NCI-H460 (cell line): ENCODE results near the gene MOSPD2. TPM values are rescaled to one million over a fixed set of nuclear protein-coding genes. Genes with fewer than 3 reads are reported as not detected.
A peak's percentile ranks its signal among the peaks of the same experiment; 100 is the strongest.

Experiments
- DNase-seq: peaks from one replicate; pipeline ENCODE4 v3.0.0-alpha.2; 2016; ENCODE audit warnings: low read depth; ENCODE audit errors: extremely low read depth
- total RNA-seq: library from RNA; depleted of rRNA; stranded (reverse); fragments of >200 nt; shearing (Covaris generic); gene quantifications from 2 replicates; pipeline ENCODE4 v1.2.3, GENCODE V29; 2014

The MOSPD2 gene
- total RNA-seq, 1 experiment from 2014 or later, result 26.8 TPM

- no peak for DNase-seq
These were observed 40.0 kb downstream of the MOSPD2 start for GRCh38 chrX:14913241-14913640.

DNA sequence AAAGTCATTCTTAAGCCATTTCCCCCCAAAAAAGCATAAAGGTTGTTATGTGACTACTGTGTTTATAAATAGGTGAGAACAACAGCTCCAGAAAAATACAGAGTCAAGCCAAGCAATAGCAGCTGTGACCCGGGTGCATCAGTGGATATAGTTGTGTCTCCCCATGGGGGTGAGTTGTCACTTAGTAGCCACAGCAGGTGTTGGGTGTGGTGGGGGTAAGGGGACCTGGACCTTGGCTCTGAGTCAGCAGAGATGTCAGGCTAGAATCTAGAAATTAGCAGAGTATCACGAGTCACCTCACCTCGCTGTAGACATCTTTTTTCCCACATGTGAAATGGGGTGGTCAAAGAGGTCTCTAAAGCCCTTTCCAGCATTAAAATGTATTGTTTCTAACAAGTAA is 42.4 kb downstream of the MOSPD2 start:
- no peak for DNase-seq

DNA sequence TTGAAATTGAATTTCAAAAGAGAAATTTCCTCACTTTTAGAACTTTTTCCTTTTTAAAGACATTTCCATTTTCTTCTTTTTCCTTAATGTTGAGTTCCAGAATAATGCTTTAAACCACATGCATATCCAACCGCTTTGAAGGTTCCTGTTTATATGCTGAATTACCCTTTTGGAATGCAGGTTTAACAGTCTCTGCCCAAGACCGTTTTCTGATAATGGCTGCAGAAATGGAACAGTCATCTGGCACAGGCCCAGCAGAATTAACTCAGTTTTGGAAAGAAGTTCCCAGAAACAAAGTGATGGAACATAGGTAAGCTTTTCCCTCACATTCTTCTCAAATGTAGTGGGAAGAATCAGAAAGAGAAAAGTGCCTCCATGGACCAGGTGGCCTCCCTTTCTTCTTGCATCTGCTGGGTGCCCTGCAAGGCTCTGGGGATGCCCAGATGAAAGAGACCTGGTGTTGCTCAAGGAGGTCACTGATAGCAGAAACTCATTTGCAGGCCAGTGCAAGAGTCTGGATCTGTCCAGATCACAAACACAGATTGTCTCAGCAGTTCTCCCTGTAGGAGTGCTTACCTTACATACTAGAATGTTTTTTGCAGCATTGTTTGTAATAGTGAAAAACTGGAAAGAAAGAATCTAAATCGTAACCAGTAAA is 42.9 kb downstream of the MOSPD2 start:
- no peak for DNase-seq

DNA sequence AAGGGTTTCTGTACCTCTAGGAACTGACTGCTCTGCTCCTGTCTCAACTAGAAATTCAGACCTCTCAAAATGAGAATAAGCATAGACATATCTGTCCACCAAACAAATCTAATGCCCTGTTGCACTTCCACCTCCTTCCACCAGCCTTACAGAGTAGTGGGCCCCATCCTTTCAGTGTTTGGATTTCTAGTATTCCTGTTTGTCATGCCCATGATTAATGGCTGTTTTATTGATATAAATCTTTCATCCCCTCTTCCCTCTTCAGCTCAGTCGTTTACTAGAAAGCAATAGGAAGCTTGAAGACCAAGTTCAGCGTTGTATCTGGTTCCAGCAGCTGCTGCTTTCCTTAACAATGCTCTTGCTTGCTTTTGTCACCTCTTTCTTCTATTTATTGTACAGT is 46.2 kb downstream of the MOSPD2 start:
- DNase-seq, result no peak

GRCh38 chrX:14920196-14920595 is 47.0 kb downstream of the MOSPD2 start:
- DNase-seq, result no peak

DNA sequence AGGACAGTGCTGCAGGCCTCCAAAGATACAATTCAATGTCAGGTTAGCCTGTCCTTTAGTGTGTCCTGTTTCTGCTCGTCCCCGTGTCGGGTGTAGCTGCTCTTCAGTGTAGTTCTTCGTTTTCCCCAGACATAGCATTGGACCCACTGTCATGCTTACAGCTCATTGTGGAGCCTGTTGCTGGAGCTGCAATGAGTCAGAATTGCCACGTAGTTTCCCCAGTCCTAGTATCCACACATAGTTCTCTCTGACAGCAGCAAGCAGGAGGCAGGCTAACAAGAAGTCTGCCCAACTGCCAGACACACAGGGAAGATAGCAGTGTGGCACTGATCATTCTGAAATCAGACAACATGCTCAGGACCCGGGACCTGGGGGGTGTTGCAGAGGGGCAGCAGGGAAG is 49.2 kb downstream of the MOSPD2 start:
- no peak for DNase-seq

DNA sequence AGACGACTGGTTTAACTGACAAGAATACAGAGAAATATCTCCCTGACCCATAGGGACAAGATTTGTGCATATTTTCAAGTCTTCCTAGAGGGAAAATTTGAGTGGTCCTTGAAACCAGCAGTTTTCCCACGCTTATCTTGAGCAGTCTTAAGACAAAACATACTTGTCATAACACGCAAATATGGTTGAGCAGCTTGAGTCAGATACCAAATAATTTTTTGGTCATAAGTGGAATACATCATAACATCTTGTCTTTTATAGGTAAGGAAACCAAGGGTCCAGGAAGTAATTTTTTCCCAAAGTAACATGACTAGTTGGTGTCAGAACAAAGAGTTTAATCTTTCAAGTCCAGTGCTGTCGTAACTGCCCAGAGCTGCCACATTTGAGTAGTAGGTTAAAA is 50.5 kb downstream of the MOSPD2 start:
- DNase-seq, result no peak

GRCh38 chrX:14926471-14926870 is 53.2 kb downstream of the MOSPD2 start:
- DNase-seq, result no peak

DNA sequence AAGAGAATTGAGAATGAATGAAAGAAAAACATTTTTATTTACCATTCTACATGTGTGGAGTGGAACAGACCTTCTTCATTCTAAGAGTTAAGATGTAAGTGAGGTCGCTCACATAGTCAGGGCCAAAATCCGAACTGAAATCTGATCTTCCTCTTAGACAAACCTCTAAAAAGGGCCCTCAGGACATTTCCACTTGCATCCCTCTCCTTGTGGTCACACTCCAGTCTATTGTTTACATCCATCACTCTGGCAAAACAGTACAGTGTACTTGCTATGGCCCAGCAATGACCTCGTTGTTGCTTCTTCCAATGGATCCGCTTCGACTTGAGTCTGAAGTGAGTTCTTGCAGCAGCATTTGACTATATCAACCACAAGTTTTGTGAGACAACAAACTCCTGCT is 54.2 kb downstream of the MOSPD2 start:
- no peak for DNase-seq

- no peak for DNase-seq
These were observed 57.4 kb downstream of the MOSPD2 start for GRCh38 chrX:14930663-14931062.

DNA sequence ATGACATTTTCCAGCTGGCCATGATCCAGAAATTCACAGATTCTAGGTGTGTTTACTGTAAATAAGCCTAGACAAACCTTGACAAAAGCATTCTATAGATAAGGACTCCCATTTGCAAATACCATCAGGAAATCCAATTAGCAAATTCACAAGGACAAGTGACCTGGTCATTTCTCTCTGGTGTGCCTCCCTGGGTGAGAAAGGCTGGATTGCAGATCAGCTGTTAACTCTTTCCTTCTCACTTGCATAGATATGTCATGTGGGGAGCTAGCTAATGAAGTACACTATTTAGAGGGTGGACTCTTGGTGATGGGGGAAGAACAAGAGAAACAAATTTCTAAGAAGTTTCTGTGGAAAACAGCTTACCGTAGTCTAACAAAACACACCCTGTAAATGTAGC is 58.9 kb downstream of the MOSPD2 start:
- no peak for DNase-seq

- no peak for DNase-seq
These were observed 61.2 kb downstream of the MOSPD2 start for GRCh38 chrX:14934423-14934822.

DNA sequence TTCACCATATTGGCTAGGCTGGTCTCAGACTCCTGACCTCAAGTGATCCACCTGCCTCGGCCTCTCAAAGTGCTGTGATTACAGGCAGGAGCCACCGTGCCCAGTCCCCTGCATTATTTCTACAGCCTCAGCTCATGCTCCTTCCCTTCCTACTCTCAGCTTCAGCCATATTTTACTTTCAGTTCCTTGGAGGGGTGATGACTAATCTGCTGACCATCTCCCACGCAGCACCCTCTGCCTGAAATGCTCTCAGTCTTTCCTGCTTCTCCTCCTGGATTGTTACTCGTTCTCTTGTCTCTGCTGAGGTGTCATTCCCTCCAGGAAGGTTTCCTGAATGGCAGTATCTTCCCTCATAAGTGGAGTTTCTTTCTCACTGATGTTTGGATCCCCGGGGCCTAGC is 63.3 kb downstream of the MOSPD2 start:
- peak; percentile 2 for DNase-seq

DNA sequence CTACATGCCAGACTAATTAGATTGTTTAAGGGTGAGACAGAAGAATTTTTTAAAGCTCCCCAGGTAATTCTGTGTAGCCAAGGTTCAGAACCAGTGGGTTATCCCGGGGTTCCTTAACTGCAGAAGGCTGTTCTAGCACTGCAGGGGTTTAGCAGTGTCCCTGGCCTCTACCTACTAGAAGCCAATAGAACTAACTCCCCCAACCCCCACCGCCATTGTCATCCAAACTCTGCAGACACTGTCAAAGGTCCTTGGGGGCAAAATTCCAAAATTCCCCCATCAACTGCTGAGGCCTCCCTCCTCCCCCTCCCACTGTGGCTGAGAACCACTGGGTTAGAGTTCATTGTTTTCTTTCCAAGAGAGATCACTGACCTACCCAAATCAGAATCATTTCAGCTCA is 66.4 kb downstream of the MOSPD2 start:
- DNase-seq, result no peak

DNA sequence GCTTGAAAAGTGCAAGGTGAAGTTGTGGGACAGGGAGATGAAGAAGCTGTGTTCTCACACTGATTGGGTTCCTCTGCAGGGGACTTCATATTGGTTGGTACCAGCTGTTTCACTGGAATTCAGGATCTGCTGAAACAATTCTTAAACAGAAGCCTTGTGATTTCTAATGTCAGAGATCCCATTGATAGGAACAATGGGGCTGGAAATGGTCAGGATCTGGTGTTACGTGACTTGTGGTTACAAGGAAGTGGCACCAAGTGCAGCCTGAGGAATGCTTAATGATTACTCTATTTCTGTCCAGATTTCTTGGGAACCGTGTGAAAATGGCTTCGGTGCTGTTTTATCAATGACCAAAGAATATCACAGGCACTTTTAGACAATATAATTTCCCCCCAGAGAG is 68.1 kb downstream of the MOSPD2 start:
- no peak for DNase-seq

DNA sequence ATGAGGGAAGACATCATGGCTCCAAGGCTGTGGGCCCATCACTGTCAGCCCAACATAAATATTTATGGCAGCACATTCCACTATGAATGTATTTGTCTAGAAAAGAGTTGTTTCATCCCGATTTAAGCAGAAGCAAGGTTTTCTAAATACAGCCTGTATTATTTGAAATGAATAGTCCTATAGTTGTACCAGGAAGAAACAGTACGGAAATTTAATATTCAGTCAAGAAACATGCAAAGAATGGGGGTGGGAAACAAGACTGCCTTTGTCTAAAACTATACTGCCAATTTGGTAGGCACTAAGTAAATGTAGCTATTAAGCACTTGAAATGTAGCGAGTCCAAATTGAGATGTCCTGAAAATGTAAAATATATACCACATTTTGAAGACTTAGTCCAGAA is 69.1 kb downstream of the MOSPD2 start:
- DNase-seq, result no peak

DNA sequence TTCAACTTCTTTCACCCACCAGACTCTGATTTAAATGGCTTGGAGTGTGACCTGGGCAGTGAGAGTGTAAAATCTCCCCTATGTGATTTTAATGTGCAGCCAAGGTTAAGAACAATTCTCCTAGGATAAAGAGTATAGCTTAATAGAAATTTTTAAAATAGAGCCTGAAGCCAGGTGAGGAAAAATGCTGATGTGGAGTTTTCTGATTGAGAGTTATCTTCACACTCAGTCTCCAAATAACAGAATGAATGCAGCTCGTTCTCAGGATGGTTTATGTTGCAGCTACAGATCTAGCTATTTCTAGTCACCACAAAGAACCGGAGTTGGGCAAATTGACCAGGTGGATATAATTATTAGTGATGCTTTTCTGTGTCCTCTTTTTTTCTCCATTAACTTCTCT is 70.7 kb downstream of the MOSPD2 start:
- no peak for DNase-seq

DNA sequence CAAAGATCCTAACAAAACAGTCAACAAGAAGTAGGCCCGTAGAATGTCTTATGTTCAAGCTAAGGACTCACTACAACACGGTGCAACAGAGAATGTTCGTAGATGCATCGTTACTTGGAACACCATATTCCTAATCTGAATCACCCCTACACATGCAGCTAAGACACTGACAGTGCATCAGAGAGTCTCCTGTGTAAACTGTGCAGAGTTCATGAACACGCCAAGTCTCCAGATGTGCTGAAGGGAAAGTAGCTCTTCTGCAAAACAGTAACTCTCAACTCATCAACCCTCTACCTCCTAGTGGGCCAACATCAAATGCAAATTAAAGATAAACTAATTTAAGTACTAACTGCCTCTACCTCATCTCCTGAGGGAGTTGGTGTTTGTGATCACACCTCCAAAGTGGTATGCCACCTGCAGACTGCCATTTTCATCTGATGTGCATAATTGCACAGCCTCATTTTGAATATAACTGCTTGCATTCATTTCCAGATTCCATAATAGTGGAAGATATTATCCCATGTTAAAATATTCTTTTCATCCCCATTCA is 73.5 kb downstream of the MOSPD2 start:
- DNase-seq, result no peak

DNA sequence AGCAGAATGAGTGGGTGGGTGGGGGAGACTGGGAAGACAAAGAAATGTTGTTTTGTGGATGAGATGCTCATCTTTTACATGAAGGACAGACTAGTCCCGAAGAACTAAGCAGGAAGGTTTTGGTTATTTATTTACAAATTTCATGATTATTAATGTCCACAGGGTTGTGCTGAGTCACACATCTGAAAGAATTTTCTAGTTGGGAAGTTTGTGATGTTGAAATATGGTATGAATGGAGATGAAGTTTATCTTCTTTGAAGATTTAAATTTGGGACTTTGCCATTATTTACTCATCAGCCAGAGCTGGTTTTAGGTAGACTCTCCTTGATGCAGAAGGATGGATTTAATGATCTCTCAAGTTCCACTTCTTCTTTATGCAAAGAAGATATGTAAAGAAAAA is 75.5 kb downstream of the MOSPD2 start:
- DNase-seq, result no peak

GRCh38 chrX:14956813-14957582 is 83.8 kb downstream of the MOSPD2 start:
- DNase-seq, result no peak

GRCh38 chrX:14963447-14964236 is 90.4 kb downstream of the MOSPD2 start:
- no peak for DNase-seq
